ENCODE measurements around the gene DNAJC22. TPM values are rescaled to one million over a fixed set of nuclear protein-coding genes. Genes with fewer than 3 reads are reported as not detected.
A peak's percentile ranks its signal among the peaks of the same experiment; 100 is the strongest.

DNAJC22 gene
- total RNA-seq, 1 donor from 2014 or later = not detected

DNA sequence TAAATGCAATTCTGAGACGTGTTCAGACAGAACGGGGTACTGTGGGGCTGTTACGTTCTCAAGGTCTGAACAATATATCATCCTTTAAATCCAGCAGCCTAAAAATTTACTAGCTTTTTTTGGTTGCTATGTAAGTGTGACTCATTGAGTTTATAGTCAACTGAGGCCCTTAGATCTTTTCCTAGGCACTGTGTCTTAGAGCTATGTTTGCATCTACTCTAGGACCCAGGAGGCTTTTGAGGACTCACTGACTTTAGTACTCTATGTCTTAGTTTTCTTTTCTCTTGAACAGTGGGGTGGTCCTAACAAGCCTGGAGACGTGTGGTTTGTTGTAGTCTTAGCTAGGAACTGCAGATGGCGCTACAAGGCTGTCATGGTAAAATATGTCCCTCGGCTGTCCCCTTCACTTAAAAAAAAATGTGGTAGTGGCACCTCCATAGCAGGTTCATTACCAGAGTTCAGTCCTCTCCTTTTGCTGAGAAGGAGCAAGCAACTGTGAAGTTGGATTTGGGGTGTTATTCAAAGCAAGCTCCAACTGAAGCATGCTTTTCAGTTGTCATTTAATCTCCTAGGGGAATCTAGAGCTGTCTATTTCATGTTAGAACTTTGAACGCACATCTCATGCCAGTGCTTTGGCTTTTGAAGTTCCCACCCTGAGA lies 11.9 kb downstream of the DNAJC22 start:
- Mint-ChIP-seq H3K36me3 (ENCODE audit: low read depth) (no peaks in the 10 kb centered on the region), H3K27ac (no peak overlapping the region)
- POLR2A ChIA-PET = interaction anchor here (0.6 to 1.5 kb wide), 7 partner anchors 8 to 1573 kb away, joined by 3 to 13 read pairs (median 5); partner anchors contain the start of genes SPATS2 and TUBA1C

DNA sequence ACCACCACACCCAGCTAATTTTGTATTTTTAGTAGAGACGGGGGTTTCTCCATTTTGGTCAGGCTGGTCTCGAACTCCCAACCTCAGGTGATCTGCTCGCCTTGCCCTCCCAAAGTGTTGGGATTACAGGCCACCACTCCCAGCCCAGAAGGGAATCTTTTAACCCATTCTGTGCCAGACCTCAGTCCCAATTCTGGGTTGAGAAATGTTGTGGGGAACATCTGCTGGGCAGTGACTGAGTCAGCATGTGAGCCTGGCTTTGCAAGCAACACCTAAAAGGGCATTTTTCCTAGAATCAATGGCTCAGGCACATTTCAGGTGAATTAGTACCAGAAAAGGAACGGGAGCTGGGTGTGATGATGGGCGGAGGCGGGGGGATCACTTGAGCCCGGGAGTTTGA lies 13.0 kb downstream of the DNAJC22 start:
- Mint-ChIP-seq H3K27me3 (peaks cover 13% of the 10 kb centered on the region), H3K4me3 (no peak overlapping the region), H3K36me3 (ENCODE audit: low read depth) (no peaks in the 10 kb centered on the region), H3K9me3 (no peaks in the 10 kb centered on the region), H3K27ac (no peak overlapping the region), H3K4me1 (peaks cover 2% of the 10 kb centered on the region)
- ATAC-seq (ENCODE audit: low read depth) = no peak
- no peak for DNase-seq
- intact Hi-C loops (cut with micrococcal nuclease) = no loop called here
- TF ChIP-seq, protein P1, sequence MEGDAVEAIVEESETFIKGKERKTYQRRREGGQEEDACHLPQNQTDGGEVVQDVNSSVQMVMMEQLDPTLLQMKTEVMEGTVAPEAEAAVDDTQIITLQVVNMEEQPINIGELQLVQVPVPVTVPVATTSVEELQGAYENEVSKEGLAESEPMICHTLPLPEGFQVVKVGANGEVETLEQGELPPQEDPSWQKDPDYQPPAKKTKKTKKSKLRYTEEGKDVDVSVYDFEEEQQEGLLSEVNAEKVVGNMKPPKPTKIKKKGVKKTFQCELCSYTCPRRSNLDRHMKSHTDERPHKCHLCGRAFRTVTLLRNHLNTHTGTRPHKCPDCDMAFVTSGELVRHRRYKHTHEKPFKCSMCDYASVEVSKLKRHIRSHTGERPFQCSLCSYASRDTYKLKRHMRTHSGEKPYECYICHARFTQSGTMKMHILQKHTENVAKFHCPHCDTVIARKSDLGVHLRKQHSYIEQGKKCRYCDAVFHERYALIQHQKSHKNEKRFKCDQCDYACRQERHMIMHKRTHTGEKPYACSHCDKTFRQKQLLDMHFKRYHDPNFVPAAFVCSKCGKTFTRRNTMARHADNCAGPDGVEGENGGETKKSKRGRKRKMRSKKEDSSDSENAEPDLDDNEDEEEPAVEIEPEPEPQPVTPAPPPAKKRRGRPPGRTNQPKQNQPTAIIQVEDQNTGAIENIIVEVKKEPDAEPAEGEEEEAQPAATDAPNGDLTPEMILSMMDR (IDR thresholded peaks at IDR 0.05) = no peak
- POLR2A ChIA-PET = no interaction called here
- CTCF ChIA-PET = interaction anchor here (1.4 to 7.9 kb wide), 11 partner anchors 7 to 221 kb away, joined by 3 to 345 read pairs (median 16); partner anchors contain the start of genes DNAJC22 and SPATS2

More for the DNA sequence above, 11.9 kb downstream of the DNAJC22 start:
- TF ChIP-seq, protein P1 (IDR thresholded peaks at IDR 0.05) = no peak
- peaks cover 2% of the 10 kb centered on the region for H3K4me1 Mint-ChIP-seq
- intact Hi-C loops (cut with micrococcal nuclease) = loop anchor here (1.0 kb wide), 3 partner anchors 70 to 222 kb away; no protein-coding TSS in a partner anchor
- CTCF ChIA-PET = interaction anchor here (0.5 to 7.9 kb wide), 39 partner anchors 8 to 1066 kb away, joined by 3 to 345 read pairs (median 4); partner anchors contain the start of genes C1QL4, DNAJC22, KCNH3 and PRPF40B
- peak; percentile 96 for ATAC-seq (ENCODE audit: low read depth)
- H3K27me3 Mint-ChIP-seq = peaks cover 13% of the 10 kb centered on the region
- DNase-seq = no peak
- no peak overlapping the region for H3K4me3 Mint-ChIP-seq
- H3K9me3 Mint-ChIP-seq = no peaks in the 10 kb centered on the region

DNA sequence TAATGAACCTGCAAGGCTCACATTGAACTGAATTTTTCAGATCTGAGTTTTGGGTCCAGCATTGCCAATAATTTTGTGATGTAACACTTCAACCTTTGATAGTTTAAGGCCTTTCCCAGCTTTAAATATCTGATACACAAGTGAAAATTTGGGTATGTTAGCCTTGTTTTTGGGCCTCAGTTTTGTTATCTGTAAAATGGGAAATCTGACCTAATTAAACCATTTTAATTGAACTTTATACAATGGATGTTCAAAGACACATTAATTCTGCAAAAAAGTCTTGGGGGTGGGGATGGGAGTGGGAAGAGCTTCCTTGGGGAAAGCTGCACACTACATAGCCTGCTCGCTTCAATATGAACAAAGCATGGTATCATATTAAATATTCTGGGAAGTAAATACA lies 15.4 kb downstream of the DNAJC22 start:
- TF ChIP-seq, protein P1 (IDR thresholded peaks at IDR 0.05) = no peak
- ChIA-PET POLR2A (interaction anchor here (0.6 kb wide), 2 partner anchors 147 to 246 kb away, joined by 4 to 9 read pairs; no protein-coding TSS in a partner anchor), CTCF (interaction anchor here (0.9 to 7.9 kb wide), 3 partner anchors 20 to 156 kb away, joined by 3 to 345 read pairs (median 5); no protein-coding TSS in a partner anchor)
- intact Hi-C loops (cut with micrococcal nuclease) = no loop called here
- Mint-ChIP-seq H3K27ac (no peak overlapping the region), H3K4me1 (peaks cover 11% of the 10 kb centered on the region), H3K36me3 (ENCODE audit: low read depth) (peaks cover 6% of the 10 kb centered on the region), H3K27me3 (peaks cover 7% of the 10 kb centered on the region), H3K4me3 (no peak overlapping the region), H3K9me3 (no peaks in the 10 kb centered on the region)
- DNase-seq (no peak), ATAC-seq (ENCODE audit: low read depth) (no peak)

DNA sequence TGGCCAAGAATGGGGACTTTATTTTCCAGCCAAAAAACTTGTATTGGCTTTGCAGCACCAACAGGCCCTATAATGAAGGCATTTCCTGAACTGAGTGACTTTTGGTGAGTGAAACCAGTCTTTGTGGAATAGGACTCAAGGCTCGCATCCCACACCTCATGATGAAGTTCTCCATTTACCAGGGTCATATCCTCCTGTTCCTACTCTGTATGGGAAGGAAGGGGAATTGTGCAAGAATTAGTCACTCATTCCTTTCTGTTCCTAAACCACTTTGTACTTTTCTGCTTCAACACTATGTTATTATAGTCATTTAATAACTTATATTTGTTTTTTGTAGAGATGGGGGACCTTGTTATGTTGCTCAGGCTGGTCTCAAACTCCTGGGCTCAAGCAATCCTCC lies 18.3 kb downstream of the DNAJC22 start:
- TF ChIP-seq, protein P1 (IDR thresholded peaks at IDR 0.05) = no peak
- H3K27me3 Mint-ChIP-seq = peaks cover 3% of the 10 kb centered on the region
- ATAC-seq (ENCODE audit: low read depth) (no peak), DNase-seq (no peak)
- no peak overlapping the region for H3K4me3 Mint-ChIP-seq
- peaks cover 33% of the 10 kb centered on the region for H3K4me1 Mint-ChIP-seq
- peaks cover 6% of the 10 kb centered on the region for H3K36me3 Mint-ChIP-seq (ENCODE audit: low read depth)
- intact Hi-C loops (cut with micrococcal nuclease) = no loop called here
- no peaks in the 10 kb centered on the region for H3K9me3 Mint-ChIP-seq
- CTCF ChIA-PET = interaction anchor here (1.1 to 4.4 kb wide), 3 partner anchors 14 to 149 kb away, joined by 3 to 24 read pairs (median 5); partner anchors contain the start of gene PRPH
- no peak overlapping the region for H3K27ac Mint-ChIP-seq
- POLR2A ChIA-PET = interaction anchor here (0.6 kb wide), 1 partner anchor 36 kb away, joined by 5 read pairs; no protein-coding TSS in a partner anchor

DNA sequence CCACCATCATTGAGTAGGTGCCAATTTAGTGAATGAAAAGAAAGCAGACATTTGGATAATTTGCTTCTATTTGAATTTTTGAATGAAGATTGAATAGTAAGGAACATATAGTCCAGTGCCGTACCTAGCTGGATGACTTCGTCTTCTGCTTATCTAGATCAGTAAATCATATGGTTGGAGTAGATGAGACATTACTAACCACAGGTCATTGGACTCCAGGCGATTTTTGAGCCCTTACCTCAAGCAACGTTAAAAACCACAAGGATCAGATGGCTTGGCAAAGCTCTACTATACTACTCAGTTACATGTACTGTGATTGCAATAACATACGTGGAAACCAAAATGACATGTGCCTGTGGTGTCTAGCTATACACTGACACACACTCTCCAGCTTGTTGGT lies 18.9 kb downstream of the DNAJC22 start:
- Mint-ChIP-seq H3K9me3 (no peaks in the 10 kb centered on the region), H3K36me3 (ENCODE audit: low read depth) (peaks cover 6% of the 10 kb centered on the region), H3K4me1 (peaks cover 39% of the 10 kb centered on the region), H3K27ac (no peak overlapping the region), H3K27me3 (peaks cover 3% of the 10 kb centered on the region), H3K4me3 (peak overlapping the region; percentile 99)
- intact Hi-C loops (cut with micrococcal nuclease) = no loop called here
- ChIA-PET POLR2A (interaction anchor here (0.6 to 2.4 kb wide), 2 partner anchors 36 to 100 kb away, joined by 5 to 11 read pairs; partner anchors contain the start of gene TUBA1C), CTCF (interaction anchor here (1.1 to 4.4 kb wide), 4 partner anchors 14 to 149 kb away, joined by 3 to 24 read pairs (median 12); partner anchors contain the start of genes DNAJC22 and PRPH)
- ATAC-seq (ENCODE audit: low read depth) = no peak
- TF ChIP-seq, protein P1 (IDR thresholded peaks at IDR 0.05) = no peak
- DNase-seq = no peak
